CMK (cell line): ENCODE data around the gene C16orf92.

Experiments used
- DNase-seq: peaks from one replicate; pipeline ENCODE4 v3.0.0-alpha.2; 2010; ENCODE audit warnings: low read depth

Gene C16orf92

GRCh38 chr16:29989111-29989858 is 33.7 kb upstream of the C16orf92 start:
- no peak for DNase-seq

- DNase-seq, result no peak
These were observed 33.0 kb upstream of the C16orf92 start for GRCh38 chr16:29990034-29990433.

GRCh38 chr16:29990883-29991570 is 32.0 kb upstream of the C16orf92 start:
- DNase-seq, result no peak

GRCh38 chr16:29991571-29991904 is 31.5 kb upstream of the C16orf92 start:
- no peak for DNase-seq

GRCh38 chr16:29992344-29992967 is 30.5 kb upstream of the C16orf92 start:
- DNase-seq, result no peak

GRCh38 chr16:29993191-29993902 is 29.7 kb upstream of the C16orf92 start:
- DNase-seq, result no peak

GRCh38 chr16:29993903-29994599 is 28.9 kb upstream of the C16orf92 start:
- DNase-seq, result no peak

- no peak for DNase-seq
These were observed 28.2 kb upstream of the C16orf92 start for GRCh38 chr16:29994600-29995323.

- no peak for DNase-seq
These were observed 27.6 kb upstream of the C16orf92 start, which contains the start of gene HIRIP3 for GRCh38 chr16:29995324-29995910. HIRIP3 (minus strand) TSS chr16:29995617; CDS start chr16:29995605, 12 bp downstream.

GRCh38 chr16:29995911-29996765 is 26.9 kb upstream of the C16orf92 start, which contains the start of gene INO80E:
INO80E (plus strand) TSS chr16:29996241; CDS start chr16:29996311, 70 bp downstream.
- peak; percentile 90 for DNase-seq

GRCh38 chr16:29996766-29997250 is 26.2 kb upstream of the C16orf92 start:
- no peak for DNase-seq

GRCh38 chr16:29999605-30000004 is 23.4 kb upstream of the C16orf92 start:
- DNase-seq, result no peak

- no peak for DNase-seq
These were observed 22.0 kb upstream of the C16orf92 start for GRCh38 chr16:30000735-30001631.

- DNase-seq, result no peak
These were observed 20.2 kb upstream of the C16orf92 start for GRCh38 chr16:30002614-30003346.

- DNase-seq, result no peak
These were observed 19.2 kb upstream of the C16orf92 start for GRCh38 chr16:30003670-30004423.

GRCh38 chr16:30004424-30004776 is 18.6 kb upstream of the C16orf92 start:
- DNase-seq, result no peak

- DNase-seq, result no peak
These were observed 18.2 kb upstream of the C16orf92 start for GRCh38 chr16:30004811-30005242.
